Kidney glomerular epithelial cell (primary cell): ENCODE measurements around the gene CGNL1.

Source experiments
- DNase-seq: peaks from one replicate; lab custom pipeline; 2025; lab: John Stamatoyannopoulos, UW

The CGNL1 gene

DNA sequence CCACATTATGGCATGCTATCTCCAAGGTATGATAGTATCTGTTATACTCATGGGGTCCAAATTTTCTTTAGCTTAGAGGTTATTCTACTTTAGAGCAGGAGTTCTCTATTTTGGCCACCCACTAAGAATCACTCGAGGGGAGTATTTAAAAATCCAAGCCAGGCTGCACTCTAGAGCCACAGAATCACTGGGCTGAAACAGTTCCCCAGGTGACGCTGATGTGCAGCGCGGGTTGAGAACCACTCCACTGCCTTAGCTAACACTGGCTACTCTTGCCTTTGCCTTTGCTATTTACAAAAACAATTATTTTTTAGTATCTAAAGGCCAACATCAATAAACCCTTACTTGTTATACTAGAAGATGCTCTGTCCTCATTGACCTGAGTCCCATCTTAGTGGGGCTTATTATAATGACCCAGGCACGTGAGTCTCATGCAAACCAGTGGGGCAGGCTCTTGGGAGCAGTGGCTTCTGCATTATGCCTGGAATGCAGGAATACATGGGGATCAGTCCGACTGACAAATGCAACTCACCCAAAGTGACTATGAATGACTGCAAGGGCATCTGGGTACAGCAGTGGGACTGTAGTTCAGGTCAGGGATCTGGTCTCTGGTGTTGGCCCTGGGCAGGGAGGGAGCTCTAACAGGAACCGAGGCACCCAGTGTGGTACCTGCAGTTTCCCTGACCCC is 21.7 kb upstream of the CGNL1 start:
- no peak for DNase-seq

- no peak for DNase-seq
Observed at GRCh38 chr15:57355259-57355658, 21.0 kb upstream of the CGNL1 start.

DNA sequence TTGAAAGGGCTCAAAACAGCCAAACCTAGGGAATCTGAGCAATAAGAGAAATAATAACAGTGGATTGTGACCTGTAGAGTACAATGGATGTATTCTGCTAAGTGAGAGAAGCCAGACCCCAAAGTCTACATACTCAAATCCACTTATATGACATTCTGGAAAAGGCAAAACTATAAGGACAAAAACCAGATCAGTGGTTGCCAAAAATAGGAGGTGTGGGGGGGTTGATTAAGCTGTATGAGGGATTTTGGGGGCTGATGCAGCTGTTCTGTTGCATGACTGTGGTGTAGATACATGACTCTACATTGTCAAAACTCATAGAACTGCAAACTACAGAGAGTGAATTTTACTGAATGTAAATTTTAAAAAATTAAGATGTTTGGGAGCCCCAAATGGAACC is 20.1 kb upstream of the CGNL1 start:
- DNase-seq, result no peak

GRCh38 chr15:57356636-57357035 is 19.7 kb upstream of the CGNL1 start:
- peak; percentile 90 for DNase-seq

GRCh38 chr15:57357799-57358198 is 18.5 kb upstream of the CGNL1 start:
- no peak for DNase-seq

GRCh38 chr15:57358571-57358970 is 17.7 kb upstream of the CGNL1 start:
- no peak for DNase-seq

DNA sequence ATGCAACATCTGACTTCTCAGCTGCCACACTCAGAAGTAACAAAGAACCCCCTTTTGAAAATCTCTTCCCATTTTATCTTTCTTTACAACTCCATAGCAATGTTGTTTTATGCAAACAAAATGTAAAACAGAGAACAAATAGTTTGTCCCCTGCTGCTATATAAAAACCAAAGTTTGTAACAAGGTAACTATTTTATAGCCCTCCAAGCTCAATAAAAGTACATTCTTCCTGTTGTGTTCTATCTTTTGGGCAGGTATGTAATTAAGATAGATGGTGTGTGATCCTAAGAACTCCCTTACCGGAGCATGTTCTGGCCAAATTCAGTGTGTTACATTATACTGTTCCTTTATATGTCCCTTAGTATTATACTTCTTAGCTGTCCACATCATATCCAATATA is 12.6 kb upstream of the CGNL1 start:
- no peak for DNase-seq

DNA sequence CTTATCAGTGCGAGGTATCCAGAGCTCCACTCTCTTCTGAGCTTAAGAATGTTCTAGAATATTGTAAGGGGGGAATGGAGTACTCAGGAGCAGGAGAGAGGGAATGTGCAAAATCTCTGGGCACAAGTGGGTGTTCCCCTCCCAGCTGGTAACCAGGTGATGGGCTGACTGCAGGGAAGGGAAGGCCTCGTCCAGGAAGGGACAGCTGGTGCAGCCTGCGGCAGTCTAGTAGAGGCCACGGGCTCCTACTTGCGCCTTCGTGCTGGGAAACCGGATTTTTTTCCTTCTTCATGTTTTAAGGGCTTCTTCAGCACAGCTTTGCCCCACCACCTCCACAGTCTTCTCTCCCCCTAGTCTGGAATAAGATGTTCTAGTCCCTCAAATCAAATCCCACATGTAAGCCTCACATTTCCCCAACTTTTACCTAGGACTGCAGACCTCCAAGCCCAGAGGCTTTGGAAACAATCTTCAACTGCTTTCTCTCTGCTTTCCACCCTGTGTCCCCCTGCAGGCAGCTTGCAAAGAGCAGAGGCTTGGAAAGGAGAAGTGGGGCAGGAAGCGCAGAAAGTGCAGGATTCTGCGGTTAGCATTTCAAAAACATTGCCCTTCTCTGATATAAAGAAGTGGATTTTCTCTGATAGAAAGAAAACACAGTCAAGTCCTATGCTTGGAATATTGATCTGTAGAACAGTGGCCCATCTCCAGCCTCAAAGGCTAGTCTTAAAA is 11.9 kb upstream of the CGNL1 start:
- no peak for DNase-seq

- DNase-seq, result no peak
Observed at GRCh38 chr15:57367556-57367955, 8.7 kb upstream of the CGNL1 start.

DNA sequence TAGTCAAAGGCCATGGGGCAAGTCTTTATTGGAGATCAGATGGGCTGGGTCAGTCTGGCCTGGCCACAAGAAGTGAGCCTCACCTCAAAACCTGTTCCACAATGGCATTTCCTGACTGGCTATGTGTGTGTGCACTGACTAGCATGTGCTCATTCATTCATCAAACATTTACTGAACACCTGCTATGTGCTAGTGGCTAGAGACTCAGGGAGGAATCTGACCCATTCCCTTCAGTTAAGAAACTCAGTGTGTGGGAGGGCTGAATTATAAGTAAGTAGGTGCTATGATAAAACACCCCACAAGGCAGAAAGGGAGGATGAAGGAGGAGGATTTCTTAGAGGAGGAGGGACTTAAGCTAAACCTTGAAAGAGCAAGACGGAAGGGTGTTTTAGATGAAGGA is 5.4 kb upstream of the CGNL1 start:
- DNase-seq, result no peak

DNA sequence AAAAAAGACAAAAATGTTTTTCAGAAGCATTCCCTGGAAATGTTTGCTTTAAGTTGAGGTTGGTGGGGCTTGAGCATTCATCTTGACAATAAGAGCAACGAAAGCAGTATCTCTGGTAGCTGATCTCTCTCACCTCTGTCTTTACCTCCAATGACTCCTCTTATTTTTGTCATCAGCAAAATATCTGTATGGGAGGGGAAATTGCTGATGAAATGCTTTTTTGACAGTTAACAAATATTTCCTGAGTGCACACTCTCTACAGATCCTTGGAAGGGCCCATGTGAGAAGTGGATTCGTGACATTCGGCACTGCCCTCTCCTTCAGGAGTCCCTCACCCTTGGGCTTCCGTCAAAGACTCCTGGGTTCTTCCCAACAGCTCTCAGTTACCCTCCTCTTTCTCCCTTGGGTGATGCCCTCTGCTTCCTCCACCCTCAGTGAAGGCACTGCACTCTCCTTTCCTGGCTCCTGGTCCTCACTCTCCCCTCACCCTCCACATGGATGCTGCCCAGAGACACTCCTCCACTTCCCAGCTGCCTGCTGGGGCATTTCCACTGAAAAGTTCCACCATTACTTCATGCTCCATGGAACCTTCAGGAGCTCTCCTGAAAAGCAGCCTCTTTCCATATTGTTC is 2.9 kb upstream of the CGNL1 start:
- DNase-seq, result no peak

DNA sequence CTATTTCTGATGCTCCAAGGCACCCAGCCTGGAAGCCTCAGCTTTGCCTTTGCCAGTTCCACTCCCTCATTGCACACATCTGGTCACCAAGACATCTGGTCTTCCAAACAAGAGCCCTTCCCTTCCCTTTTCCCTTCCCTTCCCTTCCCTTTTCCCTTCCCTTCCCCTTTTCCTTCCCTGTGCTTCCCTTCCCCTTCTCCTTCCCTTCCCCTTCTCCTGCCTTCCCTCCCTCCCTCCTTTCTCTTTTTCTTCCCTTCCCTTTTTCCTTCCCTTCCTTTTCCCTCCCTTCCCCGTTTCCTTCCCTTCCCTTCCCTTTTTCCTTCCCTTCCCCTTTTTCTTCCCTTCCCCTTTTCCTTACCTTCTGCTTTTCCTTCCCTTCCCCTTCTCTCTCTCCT is 2.4 kb upstream of the CGNL1 start:
- DNase-seq, result no peak

- DNase-seq, result no peak
Observed at GRCh38 chr15:57376696-57377477, 582 bp downstream of the CGNL1 start.

DNA sequence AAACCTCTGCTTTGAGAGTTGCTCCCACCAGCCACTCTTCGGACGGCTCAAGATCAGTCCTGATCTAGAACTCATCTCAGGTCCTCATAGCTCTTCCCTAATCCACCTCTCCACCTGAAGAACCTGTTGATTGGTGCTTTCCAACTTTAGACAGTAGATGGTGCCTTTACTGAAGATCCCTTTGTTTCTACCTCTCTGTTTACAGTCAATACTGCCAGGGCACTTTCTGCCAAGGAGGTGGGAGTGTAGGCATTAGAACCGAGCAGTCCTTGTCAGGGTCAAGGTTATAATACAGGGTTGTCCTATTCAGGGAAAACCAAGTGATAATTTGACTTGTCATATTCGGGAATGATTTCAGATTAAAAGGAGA is 1.2 kb downstream of the CGNL1 start:
- peak; percentile 56 for DNase-seq

- DNase-seq, result no peak
Observed at GRCh38 chr15:57379487-57379886, 3.2 kb downstream of the CGNL1 start.

GRCh38 chr15:57380854-57381253 is 4.5 kb downstream of the CGNL1 start:
- no peak for DNase-seq

DNA sequence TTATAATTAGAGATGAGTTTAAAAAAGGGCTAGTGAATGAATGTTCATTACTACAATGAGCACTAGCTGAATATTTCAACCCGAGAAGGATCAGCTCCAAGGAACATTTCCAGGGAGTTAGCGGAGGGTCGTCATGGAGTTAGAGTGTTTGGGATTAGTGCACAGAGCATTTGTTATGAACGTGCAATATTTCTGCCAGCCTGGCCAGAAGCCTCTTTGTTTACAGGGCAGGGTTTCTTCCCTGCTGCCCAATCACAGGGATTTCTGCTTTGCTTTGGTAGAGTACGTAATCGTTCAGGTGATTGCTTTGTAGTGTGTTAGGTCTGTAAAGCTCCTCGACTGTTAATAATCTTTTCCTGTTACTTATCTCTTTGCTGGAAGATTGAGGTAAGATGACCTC is 5.9 kb downstream of the CGNL1 start:
- DNase-seq, result no peak

- no peak for DNase-seq
Observed at GRCh38 chr15:57382969-57383368, 6.7 kb downstream of the CGNL1 start.

- DNase-seq, result no peak
Observed at GRCh38 chr15:57384024-57384423, 7.7 kb downstream of the CGNL1 start.

DNA sequence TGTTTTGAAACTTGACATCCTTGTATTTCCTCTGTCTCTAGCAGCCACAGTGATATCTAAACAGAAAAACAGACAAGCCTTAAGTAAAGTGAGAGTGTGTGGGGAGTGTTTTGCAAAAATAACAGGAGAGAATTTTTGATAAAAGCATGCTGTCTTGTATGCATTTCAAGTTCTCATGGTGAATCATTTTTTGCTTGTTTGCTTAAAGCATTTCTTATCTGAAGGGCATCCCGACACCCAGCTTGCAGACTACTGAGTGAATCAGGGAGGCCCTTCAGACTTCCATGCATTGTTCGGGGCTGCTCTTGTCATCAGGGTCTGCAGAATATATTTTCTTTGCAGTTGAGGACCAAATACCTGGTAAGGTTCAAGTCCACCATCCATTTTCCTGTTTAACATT is 8.5 kb downstream of the CGNL1 start:
- peak; percentile 35 for DNase-seq

GRCh38 chr15:57385923-57386390 is 9.7 kb downstream of the CGNL1 start:
- DNase-seq, result no peak

GRCh38 chr15:57386976-57387375 is 10.7 kb downstream of the CGNL1 start:
- DNase-seq, result no peak
